PFSK-1 (cell line): Measurements from ENCODE around the gene SEMA3A.

Source experiments
- FOXP2 ChIP-seq: optimal IDR thresholded peaks from 2 replicates; pipeline ENCODE3; 2011; ENCODE audit warnings: borderline replicate concordance, control low read depth, inconsistent platforms; ENCODE audit not compliant: insufficient read depth; ENCODE audit errors: extremely low read length, extremely low read depth
- POLR2AphosphoS5 ChIP-seq: IDR thresholded peaks from 2 replicates; pipeline ENCODE4 v1.6.1; 2012; ENCODE audit warnings: low read depth, mild to moderate bottlenecking, control low read depth, low read length, moderate library complexity
- SIN3A ChIP-seq: IDR thresholded peaks from 2 replicates; pipeline ENCODE4 v1.6.1; 2012; ENCODE audit warnings: mild to moderate bottlenecking, low read length, moderate library complexity, borderline replicate concordance; ENCODE audit not compliant: insufficient read depth
- TAF1 ChIP-seq: IDR thresholded peaks from 2 replicates; pipeline ENCODE4 v1.6.1; 2012; ENCODE audit warnings: low read length, control low read depth, borderline replicate concordance; ENCODE audit not compliant: insufficient read depth
- TF ChIP-seq, protein P1 (sequence below), 2 experiments: IDR thresholded peaks; 2 replicates each; pipeline versions ENCODE4 v1.6.1 to v1.8.0; 2011 to 2012; ENCODE audit warnings: low read depth in 2 of 2, low read length in 2 of 2, control low read depth in 1 of 2, inconsistent platforms in 1 of 2, mild to moderate bottlenecking in 1 of 2, moderate library complexity in 1 of 2; ENCODE audit not compliant: insufficient read depth in 1 of 2

SEMA3A gene

DNA sequence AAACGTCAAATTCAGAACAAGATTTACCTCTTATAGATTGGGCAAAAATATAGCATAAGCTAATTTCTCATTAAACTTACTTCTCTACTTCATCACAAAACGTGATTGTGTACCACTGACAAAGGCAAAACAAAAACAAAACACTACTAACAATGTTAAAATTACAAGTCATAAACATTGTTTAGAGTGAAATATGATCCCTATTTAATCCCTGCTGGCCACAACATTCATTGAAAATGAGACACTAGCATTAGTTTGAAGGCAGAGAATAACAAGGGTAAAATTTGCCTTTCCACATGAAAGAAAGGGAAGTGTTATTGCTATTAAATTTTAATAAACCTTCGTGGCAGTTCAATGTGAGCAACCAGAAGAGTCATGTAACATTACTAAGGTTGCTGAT, 45.0 kb downstream of the SEMA3A start:
- TF ChIP-seq POLR2AphosphoS5 (no peak), TAF1 (no peak), SIN3A (no peak), FOXP2 (no peak)
- TF ChIP-seq, protein P1, sequence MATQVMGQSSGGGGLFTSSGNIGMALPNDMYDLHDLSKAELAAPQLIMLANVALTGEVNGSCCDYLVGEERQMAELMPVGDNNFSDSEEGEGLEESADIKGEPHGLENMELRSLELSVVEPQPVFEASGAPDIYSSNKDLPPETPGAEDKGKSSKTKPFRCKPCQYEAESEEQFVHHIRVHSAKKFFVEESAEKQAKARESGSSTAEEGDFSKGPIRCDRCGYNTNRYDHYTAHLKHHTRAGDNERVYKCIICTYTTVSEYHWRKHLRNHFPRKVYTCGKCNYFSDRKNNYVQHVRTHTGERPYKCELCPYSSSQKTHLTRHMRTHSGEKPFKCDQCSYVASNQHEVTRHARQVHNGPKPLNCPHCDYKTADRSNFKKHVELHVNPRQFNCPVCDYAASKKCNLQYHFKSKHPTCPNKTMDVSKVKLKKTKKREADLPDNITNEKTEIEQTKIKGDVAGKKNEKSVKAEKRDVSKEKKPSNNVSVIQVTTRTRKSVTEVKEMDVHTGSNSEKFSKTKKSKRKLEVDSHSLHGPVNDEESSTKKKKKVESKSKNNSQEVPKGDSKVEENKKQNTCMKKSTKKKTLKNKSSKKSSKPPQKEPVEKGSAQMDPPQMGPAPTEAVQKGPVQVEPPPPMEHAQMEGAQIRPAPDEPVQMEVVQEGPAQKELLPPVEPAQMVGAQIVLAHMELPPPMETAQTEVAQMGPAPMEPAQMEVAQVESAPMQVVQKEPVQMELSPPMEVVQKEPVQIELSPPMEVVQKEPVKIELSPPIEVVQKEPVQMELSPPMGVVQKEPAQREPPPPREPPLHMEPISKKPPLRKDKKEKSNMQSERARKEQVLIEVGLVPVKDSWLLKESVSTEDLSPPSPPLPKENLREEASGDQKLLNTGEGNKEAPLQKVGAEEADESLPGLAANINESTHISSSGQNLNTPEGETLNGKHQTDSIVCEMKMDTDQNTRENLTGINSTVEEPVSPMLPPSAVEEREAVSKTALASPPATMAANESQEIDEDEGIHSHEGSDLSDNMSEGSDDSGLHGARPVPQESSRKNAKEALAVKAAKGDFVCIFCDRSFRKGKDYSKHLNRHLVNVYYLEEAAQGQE (IDR thresholded peaks at IDR 0.05; ENCODE audit: insufficient read depth in 1 of 2, low read depth in 2 of 2, low read length in 2 of 2) = no peak

DNA sequence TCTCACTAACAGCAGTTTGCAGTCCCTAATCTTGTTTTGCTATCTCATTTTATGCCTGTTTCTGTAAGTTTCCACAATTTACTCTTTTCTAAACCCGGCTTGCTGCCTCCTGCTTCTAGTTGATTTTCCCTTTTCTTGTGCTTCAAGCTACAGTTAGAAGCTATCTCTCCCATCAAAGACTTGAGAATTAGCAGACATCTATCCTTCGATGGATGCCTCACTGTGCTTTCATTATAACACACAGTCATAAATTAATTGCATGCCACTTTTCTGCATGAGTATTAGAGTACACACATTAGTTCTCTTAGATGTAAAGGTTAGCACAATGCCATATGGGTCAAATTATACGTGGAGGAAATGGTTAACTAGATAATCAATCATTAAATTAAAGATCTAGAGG, 48.7 kb downstream of the SEMA3A start:
- TF ChIP-seq FOXP2 (no peak), TAF1 (no peak), POLR2AphosphoS5 (no peak), SIN3A (no peak)
- TF ChIP-seq, protein P1 (IDR thresholded peaks at IDR 0.05; ENCODE audit: insufficient read depth in 1 of 2, low read depth in 2 of 2, low read length in 2 of 2) = no peak

DNA sequence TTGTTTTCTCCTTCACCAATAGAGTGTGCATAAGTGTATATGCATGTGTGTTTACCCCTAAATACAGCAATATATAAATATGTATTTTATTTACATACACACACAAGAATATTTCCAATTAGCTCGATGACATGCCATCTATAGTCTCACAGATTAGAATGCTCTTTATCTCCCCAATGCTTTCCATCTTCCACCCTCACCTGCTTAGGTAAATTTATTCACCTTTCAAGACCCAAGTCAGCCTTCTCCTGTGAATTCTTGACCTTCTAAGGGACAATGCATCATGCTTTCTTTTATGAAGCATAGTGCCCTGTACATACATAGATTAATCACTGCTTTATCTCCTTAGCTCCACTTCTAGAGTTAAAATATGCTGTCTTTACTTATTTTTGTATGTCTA, 49.7 kb downstream of the SEMA3A start:
- TF ChIP-seq, protein P1 (IDR thresholded peaks at IDR 0.05; ENCODE audit: insufficient read depth in 1 of 2, low read depth in 2 of 2, low read length in 2 of 2) = no peak
- TF ChIP-seq FOXP2 = no peak
- TF ChIP-seq TAF1 = no peak
- TF ChIP-seq POLR2AphosphoS5 = no peak
- TF ChIP-seq SIN3A = no peak

DNA sequence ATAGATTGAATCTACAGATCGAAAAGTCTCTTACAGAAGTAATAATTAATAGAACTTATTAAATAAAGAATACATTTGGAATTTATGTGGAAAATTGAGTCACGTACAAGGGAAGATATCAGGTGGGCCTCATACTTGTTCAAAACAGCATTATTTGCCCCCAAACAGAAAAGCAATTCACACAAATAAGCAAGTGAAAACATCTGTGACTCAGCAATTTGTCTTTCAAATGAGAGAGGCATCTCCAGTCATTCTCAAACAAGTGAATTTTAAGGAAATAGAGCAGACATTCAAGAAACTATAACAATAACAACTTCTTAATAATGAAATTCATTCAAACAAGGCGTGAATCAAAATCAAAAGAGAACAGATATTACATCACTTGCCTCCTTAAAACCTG, 50.1 kb downstream of the SEMA3A start:
- no peak for TF ChIP-seq SIN3A
- TF ChIP-seq, protein P1 (IDR thresholded peaks at IDR 0.05; ENCODE audit: insufficient read depth in 1 of 2, low read depth in 2 of 2, low read length in 2 of 2) = no peak
- TF ChIP-seq FOXP2 = no peak
- no peak for TF ChIP-seq POLR2AphosphoS5
- TF ChIP-seq TAF1 = no peak

- TF ChIP-seq SIN3A (no peak), TAF1 (no peak), FOXP2 (no peak), POLR2AphosphoS5 (no peak)
- TF ChIP-seq, protein P1 (IDR thresholded peaks at IDR 0.05; ENCODE audit: insufficient read depth in 1 of 2, low read depth in 2 of 2, low read length in 2 of 2) = no peak
These were observed 51.9 kb downstream of the SEMA3A start for GRCh38 chr7:84142726-84143125.
